ENCODE measurements around the gene CCL18. TPM values are rescaled to one million over a fixed set of nuclear protein-coding genes. Genes with fewer than 3 reads are reported as not detected.

The CCL18 gene
- total and polyA plus RNA-seq, 10 of the 15 experiments (the other 5 are each of a cell fraction or from before 2014, with no cell fraction given), result 0.26 TPM; not detected in 9

- TF ChIP-seq IRF5 (IDR thresholded peaks at IDR 0.05; ENCODE audit: borderline replicate concordance) (peak; percentile 26; the same call in 1 of the 2 replicates), RB1 (IDR thresholded peaks at IDR 0.05; ENCODE audit: borderline replicate concordance) (peak; percentile 67; the same call in 1 of the 2 replicates), ZBTB33 (IDR thresholded peaks at IDR 0.05) (no peak), SUPT20H (IDR thresholded peaks at IDR 0.05; ENCODE audit: borderline replicate concordance, control insufficient read depth, low read depth, low read length) (no peak), CEBPB (IDR thresholded peaks at IDR 0.05; ENCODE audit: borderline replicate concordance in 1 of 2, low read depth in 2 of 2, low read length in 2 of 2) (peak; percentile 95 to 100), NRF1 (conservative IDR thresholded peaks at IDR 0.05; ENCODE audit: low read depth, low read length) (no peak), NR2C1 (IDR thresholded peaks at IDR 0.05) (no peak), RCOR1 (conservative IDR thresholded peaks at IDR 0.05; ENCODE audit: low read depth, low read length) (no peak; the same call in 1 of the 2 replicates), NFIC (IDR thresholded peaks at IDR 0.05; ENCODE audit: low read depth, low read length) (peak; percentile 100), ETV6 (conservative IDR thresholded peaks at IDR 0.05 in 1 of 2, IDR thresholded peaks at IDR 0.05 in 1 of 2; ENCODE audit: borderline replicate concordance in 1 of 2, low read depth in 1 of 2) (peak in 1 of 2 experiments; percentile 94; a peak in 2 of 4 replicates), ZBTB11 (CRISPR knock-in tag; IDR thresholded peaks at IDR 0.05) (no peak), BACH1 (IDR thresholded peaks at IDR 0.05; ENCODE audit: borderline replicate concordance) (peak; percentile 29), SP1 (IDR thresholded peaks at IDR 0.05; ENCODE audit: low read depth, low read length) (peak; percentile 86), ZNF384 (IDR thresholded peaks at IDR 0.05; ENCODE audit: borderline replicate concordance, low read depth, low read length) (no peak), MYB (IDR thresholded peaks at IDR 0.05; ENCODE audit: borderline replicate concordance, low read depth, low read length) (0 out of 2 replicates have a peak, but pooled peaks have one; percentile 21), DPF2 (IDR thresholded peaks at IDR 0.05) (peak; percentile 98), EZH2 (IDR thresholded peaks at IDR 0.05; ENCODE audit: borderline replicate concordance, control insufficient read depth, low read depth, low read length) (no peak), MYC (IDR thresholded peaks at IDR 0.05; ENCODE audit: insufficient read depth, insufficient read length, insufficient replicate concordance, low read length, severe bottlenecking) (no peak), BMI1 (IDR thresholded peaks at IDR 0.05; ENCODE audit: borderline replicate concordance) (peak; percentile 74), GATAD2B (conservative IDR thresholded peaks at IDR 0.05; ENCODE audit: low read depth) (peak; percentile 93)
These were observed 26.1 kb downstream of the CCL18 start, which contains the start of gene CCL3 (continued) for GRCh38 chr17:36089888-36090836.

Data from GM12878 (cell line).